Measurements from ENCODE around the gene SLC25A21.

- no peak for TF ChIP-seq POLR2AphosphoS5 (IDR thresholded peaks at IDR 0.05)
- no peak for TF ChIP-seq CTCF (IDR thresholded peaks at IDR 0.05 in 8 of 11, conservative IDR thresholded peaks at IDR 0.05 in 3 of 11)
- no peak for TF ChIP-seq POLR2A (IDR thresholded peaks at IDR 0.05)
Measured at GRCh38 chr14:36661506-36662257, 510.7 kb downstream of the SLC25A21 start, which contains the start of gene PAX9.
